Measurements from ENCODE around the gene RGS9.
"Not testable (repeated sequence)": the region's sequence is repeated elsewhere in the genome, so short reads cannot be mapped to it uniquely, and the experiment has no call there.

RGS9 gene

GRCh38 chr17:65109990-65110680 is 27.0 kb upstream of the RGS9 start:
- H4K20me1 ChIP-seq (ENCODE audit: low read depth, low read length), result no peaks in the 10 kb centered on the region
- H3K9me2 ChIP-seq (replicated peaks; ENCODE audit: insufficient read depth, low read length), result no peaks in the 10 kb centered on the region
- no peak for TF ChIP-seq CTCF (IDR thresholded peaks at IDR 0.05; ENCODE audit: insufficient read depth, low read length, poor library complexity, severe bottlenecking)
- no peak for TF ChIP-seq EZH2phosphoT487 (conservative IDR thresholded peaks at IDR 0.05; ENCODE audit: low read length)
- H3K9ac ChIP-seq (ENCODE audit: low read length), result no peak overlapping the region
- no peaks in the 10 kb centered on the region for H3K9me3 ChIP-seq (ENCODE audit: insufficient read depth, low read length)
- H3K27me3 ChIP-seq (ENCODE audit: low read length), result no peaks in the 10 kb centered on the region
- H3K27ac ChIP-seq (ENCODE audit: low read depth, low read length), result no peak overlapping the region
- no peak overlapping the region for H3K4me2 ChIP-seq (ENCODE audit: low read depth, low read length, poor library complexity, severe bottlenecking)
- no peaks in the 10 kb centered on the region for H3K79me2 ChIP-seq (ENCODE audit: insufficient read depth, low read length)
- no peak overlapping the region for H2AFZ ChIP-seq (ENCODE audit: low read depth, low read length, severe bottlenecking)
- H3F3A ChIP-seq (ENCODE audit: insufficient read depth), result peaks cover 3% of the 10 kb centered on the region; the same call in 1 of the 2 replicates
- H3K36me3 ChIP-seq (ENCODE audit: low read length), result peaks cover 16% of the 10 kb centered on the region; the same call in 1 of the 2 replicates
- H3K4me3 ChIP-seq (ENCODE audit: insufficient read depth, low read length, poor library complexity, severe bottlenecking), result no peak overlapping the region

- no peak overlapping the region for H3K4me2 ChIP-seq (ENCODE audit: low read depth, low read length, poor library complexity, severe bottlenecking)
- H3K9me3 ChIP-seq (ENCODE audit: insufficient read depth, low read length), result no peaks in the 10 kb centered on the region
- no peak overlapping the region for H3K27ac ChIP-seq (ENCODE audit: low read depth, low read length)
- no peak overlapping the region for H3K9ac ChIP-seq (ENCODE audit: low read length)
- H3K79me2 ChIP-seq (ENCODE audit: insufficient read depth, low read length), result no peaks in the 10 kb centered on the region
- TF ChIP-seq CTCF (IDR thresholded peaks at IDR 0.05; ENCODE audit: insufficient read depth, low read length, poor library complexity, severe bottlenecking) (no peak), EZH2phosphoT487 (conservative IDR thresholded peaks at IDR 0.05; ENCODE audit: low read length) (no peak)
- peaks cover 9% of the 10 kb centered on the region; the same call in 1 of the 2 replicates for H3F3A ChIP-seq (ENCODE audit: insufficient read depth)
- H4K20me1 ChIP-seq (ENCODE audit: low read depth, low read length), result no peaks in the 10 kb centered on the region
- H3K9me2 ChIP-seq (replicated peaks; ENCODE audit: insufficient read depth, low read length), result no peaks in the 10 kb centered on the region
- no peak overlapping the region for H3K4me3 ChIP-seq (ENCODE audit: insufficient read depth, low read length, poor library complexity, severe bottlenecking)
- H3K27me3 ChIP-seq (ENCODE audit: low read length), result no peaks in the 10 kb centered on the region
- H3K36me3 ChIP-seq (ENCODE audit: low read length), result peaks cover 11% of the 10 kb centered on the region; the same call in 1 of the 2 replicates
- no peak overlapping the region for H2AFZ ChIP-seq (ENCODE audit: low read depth, low read length, severe bottlenecking)
These were observed 21.3 kb upstream of the RGS9 start for GRCh38 chr17:65115839-65116238.

GRCh38 chr17:65116515-65116914 is 20.7 kb upstream of the RGS9 start:
- not testable (repeated sequence) for H3K27me3 ChIP-seq (ENCODE audit: low read length); H3K9ac ChIP-seq (ENCODE audit: low read length); H3K27ac ChIP-seq (ENCODE audit: low read depth, low read length); H4K20me1 ChIP-seq (ENCODE audit: low read depth, low read length); H3K36me3 ChIP-seq (ENCODE audit: low read length); H3K79me2 ChIP-seq (ENCODE audit: insufficient read depth, low read length); H2AFZ ChIP-seq (ENCODE audit: low read depth, low read length, severe bottlenecking); H3K9me2 ChIP-seq (replicated peaks; ENCODE audit: insufficient read depth, low read length); H3K9me3 ChIP-seq (ENCODE audit: insufficient read depth, low read length); H3K4me3 ChIP-seq (ENCODE audit: insufficient read depth, low read length, poor library complexity, severe bottlenecking); H3K4me2 ChIP-seq (ENCODE audit: low read depth, low read length, poor library complexity, severe bottlenecking)
- peaks cover 15% of the 10 kb centered on the region; the same call in 1 of the 2 replicates for H3F3A ChIP-seq (ENCODE audit: insufficient read depth)

GRCh38 chr17:65117384-65118035 is 19.7 kb upstream of the RGS9 start:
- Histone ChIP-seq H3K36me3 (ENCODE audit: low read length) (peaks cover 2% of the 10 kb centered on the region; the same call in 1 of the 2 replicates), H3K4me3 (ENCODE audit: insufficient read depth, low read length, poor library complexity, severe bottlenecking) (no peak overlapping the region), H3K4me2 (ENCODE audit: low read depth, low read length, poor library complexity, severe bottlenecking) (no peak overlapping the region), H2AFZ (ENCODE audit: low read depth, low read length, severe bottlenecking) (no peak overlapping the region), H3K9ac (ENCODE audit: low read length) (no peak overlapping the region), H3F3A (ENCODE audit: insufficient read depth) (peaks cover 24% of the 10 kb centered on the region), H3K79me2 (ENCODE audit: insufficient read depth, low read length) (no peaks in the 10 kb centered on the region), H3K9me3 (ENCODE audit: insufficient read depth, low read length) (no peaks in the 10 kb centered on the region), H3K27ac (ENCODE audit: low read depth, low read length) (no peak overlapping the region), H3K27me3 (ENCODE audit: low read length) (no peaks in the 10 kb centered on the region), H3K9me2 (replicated peaks; ENCODE audit: insufficient read depth, low read length) (no peaks in the 10 kb centered on the region), H4K20me1 (ENCODE audit: low read depth, low read length) (no peaks in the 10 kb centered on the region)
- no peak for TF ChIP-seq EZH2phosphoT487 (conservative IDR thresholded peaks at IDR 0.05; ENCODE audit: low read length)
- TF ChIP-seq CTCF (IDR thresholded peaks at IDR 0.05; ENCODE audit: insufficient read depth, low read length, poor library complexity, severe bottlenecking), result no peak

Measured in SU-DHL-6 (cell line).